ENCODE data around the gene SOX8. TPM values are rescaled to one million over a fixed set of nuclear protein-coding genes. Genes with fewer than 3 reads are reported as not detected.

Gene SOX8
- total and polyA plus RNA-seq, 2 experiments from 2014 or later: 5.7 to 26.2 TPM

DNA sequence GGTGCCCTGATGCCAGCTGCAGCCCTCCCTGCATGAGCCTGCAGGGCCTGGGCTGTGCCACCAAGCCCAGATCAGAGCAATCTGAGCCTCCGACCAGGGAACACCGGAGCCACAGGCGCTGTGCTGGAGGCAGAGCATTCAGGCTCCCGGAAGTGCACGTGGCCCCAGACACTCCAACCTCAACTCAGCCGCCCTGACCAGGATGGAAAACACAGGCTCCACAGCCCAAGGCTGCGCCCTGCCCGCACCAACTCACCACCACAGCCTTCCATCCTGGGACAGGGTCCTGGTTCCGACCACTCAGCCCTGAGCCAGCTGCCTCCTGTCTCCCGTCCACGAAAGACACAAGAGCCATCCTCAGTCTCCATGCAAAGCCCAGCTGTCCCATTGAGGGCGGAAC is 29.2 kb upstream of the SOX8 start:
- TF ChIP-seq STAT1 (IDR thresholded peaks at IDR 0.05; ENCODE audit: unreplicated experiment): no peak
- no peak for TF ChIP-seq JUNB (IDR thresholded peaks at IDR 0.05; ENCODE audit: unreplicated experiment)
- no peak for TF ChIP-seq CREB1 (CRISPR knock-in tag; IDR thresholded peaks at IDR 0.05; ENCODE audit: low read depth)
- TF ChIP-seq, protein P1, sequence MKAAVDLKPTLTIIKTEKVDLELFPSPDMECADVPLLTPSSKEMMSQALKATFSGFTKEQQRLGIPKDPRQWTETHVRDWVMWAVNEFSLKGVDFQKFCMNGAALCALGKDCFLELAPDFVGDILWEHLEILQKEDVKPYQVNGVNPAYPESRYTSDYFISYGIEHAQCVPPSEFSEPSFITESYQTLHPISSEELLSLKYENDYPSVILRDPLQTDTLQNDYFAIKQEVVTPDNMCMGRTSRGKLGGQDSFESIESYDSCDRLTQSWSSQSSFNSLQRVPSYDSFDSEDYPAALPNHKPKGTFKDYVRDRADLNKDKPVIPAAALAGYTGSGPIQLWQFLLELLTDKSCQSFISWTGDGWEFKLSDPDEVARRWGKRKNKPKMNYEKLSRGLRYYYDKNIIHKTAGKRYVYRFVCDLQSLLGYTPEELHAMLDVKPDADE (IDR thresholded peaks at IDR 0.05): no peak
- TF ChIP-seq ZNF331 (CRISPR knock-in tag; IDR thresholded peaks at IDR 0.05; ENCODE audit: low read depth): no peak
- TF ChIP-seq POLR2AphosphoS5 (IDR thresholded peaks at IDR 0.05; ENCODE audit: low read depth): no peak
- TF ChIP-seq, protein P2, sequence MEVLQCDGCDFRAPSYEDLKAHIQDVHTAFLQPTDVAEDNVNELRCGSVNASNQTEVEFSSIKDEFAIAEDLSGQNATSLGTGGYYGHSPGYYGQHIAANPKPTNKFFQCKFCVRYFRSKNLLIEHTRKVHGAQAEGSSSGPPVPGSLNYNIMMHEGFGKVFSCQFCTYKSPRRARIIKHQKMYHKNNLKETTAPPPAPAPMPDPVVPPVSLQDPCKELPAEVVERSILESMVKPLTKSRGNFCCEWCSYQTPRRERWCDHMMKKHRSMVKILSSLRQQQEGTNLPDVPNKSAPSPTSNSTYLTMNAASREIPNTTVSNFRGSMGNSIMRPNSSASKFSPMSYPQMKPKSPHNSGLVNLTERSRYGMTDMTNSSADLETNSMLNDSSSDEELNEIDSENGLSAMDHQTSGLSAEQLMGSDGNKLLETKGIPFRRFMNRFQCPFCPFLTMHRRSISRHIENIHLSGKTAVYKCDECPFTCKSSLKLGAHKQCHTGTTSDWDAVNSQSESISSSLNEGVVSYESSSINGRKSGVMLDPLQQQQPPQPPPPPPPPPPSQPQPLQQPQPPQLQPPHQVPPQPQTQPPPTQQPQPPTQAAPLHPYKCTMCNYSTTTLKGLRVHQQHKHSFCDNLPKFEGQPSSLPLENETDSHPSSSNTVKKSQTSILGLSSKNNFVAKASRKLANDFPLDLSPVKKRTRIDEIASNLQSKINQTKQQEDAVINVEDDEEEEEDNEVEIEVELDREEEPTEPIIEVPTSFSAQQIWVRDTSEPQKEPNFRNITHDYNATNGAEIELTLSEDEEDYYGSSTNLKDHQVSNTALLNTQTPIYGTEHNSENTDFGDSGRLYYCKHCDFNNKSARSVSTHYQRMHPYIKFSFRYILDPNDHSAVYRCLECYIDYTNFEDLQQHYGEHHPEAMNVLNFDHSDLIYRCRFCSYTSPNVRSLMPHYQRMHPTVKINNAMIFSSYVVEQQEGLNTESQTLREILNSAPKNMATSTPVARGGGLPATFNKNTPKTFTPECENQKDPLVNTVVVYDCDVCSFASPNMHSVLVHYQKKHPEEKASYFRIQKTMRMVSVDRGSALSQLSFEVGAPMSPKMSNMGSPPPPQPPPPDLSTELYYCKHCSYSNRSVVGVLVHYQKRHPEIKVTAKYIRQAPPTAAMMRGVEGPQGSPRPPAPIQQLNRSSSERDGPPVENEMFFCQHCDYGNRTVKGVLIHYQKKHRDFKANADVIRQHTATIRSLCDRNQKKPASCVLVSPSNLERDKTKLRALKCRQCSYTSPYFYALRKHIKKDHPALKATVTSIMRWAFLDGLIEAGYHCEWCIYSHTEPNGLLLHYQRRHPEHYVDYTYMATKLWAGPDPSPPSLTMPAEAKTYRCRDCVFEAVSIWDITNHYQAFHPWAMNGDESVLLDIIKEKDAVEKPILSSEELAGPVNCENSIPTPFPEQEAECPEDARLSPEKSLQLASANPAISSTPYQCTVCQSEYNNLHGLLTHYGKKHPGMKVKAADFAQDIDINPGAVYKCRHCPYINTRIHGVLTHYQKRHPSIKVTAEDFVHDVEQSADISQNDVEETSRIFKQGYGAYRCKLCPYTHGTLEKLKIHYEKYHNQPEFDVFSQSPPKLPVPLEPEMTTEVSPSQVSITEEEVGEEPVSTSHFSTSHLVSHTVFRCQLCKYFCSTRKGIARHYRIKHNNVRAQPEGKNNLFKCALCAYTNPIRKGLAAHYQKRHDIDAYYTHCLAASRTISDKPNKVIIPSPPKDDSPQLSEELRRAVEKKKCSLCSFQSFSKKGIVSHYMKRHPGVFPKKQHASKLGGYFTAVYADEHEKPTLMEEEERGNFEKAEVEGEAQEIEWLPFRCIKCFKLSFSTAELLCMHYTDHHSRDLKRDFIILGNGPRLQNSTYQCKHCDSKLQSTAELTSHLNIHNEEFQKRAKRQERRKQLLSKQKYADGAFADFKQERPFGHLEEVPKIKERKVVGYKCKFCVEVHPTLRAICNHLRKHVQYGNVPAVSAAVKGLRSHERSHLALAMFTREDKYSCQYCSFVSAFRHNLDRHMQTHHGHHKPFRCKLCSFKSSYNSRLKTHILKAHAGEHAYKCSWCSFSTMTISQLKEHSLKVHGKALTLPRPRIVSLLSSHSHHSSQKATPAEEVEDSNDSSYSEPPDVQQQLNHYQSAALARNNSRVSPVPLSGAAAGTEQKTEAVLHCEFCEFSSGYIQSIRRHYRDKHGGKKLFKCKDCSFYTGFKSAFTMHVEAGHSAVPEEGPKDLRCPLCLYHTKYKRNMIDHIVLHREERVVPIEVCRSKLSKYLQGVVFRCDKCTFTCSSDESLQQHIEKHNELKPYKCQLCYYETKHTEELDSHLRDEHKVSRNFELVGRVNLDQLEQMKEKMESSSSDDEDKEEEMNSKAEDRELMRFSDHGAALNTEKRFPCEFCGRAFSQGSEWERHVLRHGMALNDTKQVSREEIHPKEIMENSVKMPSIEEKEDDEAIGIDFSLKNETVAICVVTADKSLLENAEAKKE (CRISPR knock-in tag; IDR thresholded peaks at IDR 0.05): no peak
- TF ChIP-seq, protein P3, sequence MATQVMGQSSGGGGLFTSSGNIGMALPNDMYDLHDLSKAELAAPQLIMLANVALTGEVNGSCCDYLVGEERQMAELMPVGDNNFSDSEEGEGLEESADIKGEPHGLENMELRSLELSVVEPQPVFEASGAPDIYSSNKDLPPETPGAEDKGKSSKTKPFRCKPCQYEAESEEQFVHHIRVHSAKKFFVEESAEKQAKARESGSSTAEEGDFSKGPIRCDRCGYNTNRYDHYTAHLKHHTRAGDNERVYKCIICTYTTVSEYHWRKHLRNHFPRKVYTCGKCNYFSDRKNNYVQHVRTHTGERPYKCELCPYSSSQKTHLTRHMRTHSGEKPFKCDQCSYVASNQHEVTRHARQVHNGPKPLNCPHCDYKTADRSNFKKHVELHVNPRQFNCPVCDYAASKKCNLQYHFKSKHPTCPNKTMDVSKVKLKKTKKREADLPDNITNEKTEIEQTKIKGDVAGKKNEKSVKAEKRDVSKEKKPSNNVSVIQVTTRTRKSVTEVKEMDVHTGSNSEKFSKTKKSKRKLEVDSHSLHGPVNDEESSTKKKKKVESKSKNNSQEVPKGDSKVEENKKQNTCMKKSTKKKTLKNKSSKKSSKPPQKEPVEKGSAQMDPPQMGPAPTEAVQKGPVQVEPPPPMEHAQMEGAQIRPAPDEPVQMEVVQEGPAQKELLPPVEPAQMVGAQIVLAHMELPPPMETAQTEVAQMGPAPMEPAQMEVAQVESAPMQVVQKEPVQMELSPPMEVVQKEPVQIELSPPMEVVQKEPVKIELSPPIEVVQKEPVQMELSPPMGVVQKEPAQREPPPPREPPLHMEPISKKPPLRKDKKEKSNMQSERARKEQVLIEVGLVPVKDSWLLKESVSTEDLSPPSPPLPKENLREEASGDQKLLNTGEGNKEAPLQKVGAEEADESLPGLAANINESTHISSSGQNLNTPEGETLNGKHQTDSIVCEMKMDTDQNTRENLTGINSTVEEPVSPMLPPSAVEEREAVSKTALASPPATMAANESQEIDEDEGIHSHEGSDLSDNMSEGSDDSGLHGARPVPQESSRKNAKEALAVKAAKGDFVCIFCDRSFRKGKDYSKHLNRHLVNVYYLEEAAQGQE (IDR thresholded peaks at IDR 0.05; ENCODE audit: unreplicated experiment): no peak
- no peak for TF ChIP-seq ZNF114 (CRISPR knock-in tag; IDR thresholded peaks at IDR 0.05)
- TF ChIP-seq, protein P4, sequence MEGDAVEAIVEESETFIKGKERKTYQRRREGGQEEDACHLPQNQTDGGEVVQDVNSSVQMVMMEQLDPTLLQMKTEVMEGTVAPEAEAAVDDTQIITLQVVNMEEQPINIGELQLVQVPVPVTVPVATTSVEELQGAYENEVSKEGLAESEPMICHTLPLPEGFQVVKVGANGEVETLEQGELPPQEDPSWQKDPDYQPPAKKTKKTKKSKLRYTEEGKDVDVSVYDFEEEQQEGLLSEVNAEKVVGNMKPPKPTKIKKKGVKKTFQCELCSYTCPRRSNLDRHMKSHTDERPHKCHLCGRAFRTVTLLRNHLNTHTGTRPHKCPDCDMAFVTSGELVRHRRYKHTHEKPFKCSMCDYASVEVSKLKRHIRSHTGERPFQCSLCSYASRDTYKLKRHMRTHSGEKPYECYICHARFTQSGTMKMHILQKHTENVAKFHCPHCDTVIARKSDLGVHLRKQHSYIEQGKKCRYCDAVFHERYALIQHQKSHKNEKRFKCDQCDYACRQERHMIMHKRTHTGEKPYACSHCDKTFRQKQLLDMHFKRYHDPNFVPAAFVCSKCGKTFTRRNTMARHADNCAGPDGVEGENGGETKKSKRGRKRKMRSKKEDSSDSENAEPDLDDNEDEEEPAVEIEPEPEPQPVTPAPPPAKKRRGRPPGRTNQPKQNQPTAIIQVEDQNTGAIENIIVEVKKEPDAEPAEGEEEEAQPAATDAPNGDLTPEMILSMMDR (conservative IDR thresholded peaks at IDR 0.05; ENCODE audit: low read depth in 2 of 2): no peak
- no peak for TF ChIP-seq EZH2phosphoT487 (IDR thresholded peaks at IDR 0.05; ENCODE audit: unreplicated experiment)
- no peak for TF ChIP-seq NANOG (IDR thresholded peaks at IDR 0.05; ENCODE audit: borderline replicate concordance)
- TF ChIP-seq EZH2 (IDR thresholded peaks at IDR 0.05; ENCODE audit: low read depth, unreplicated experiment): no peak
- H3K27me3 ChIP-seq (ENCODE audit: insufficient read depth): no peaks in the 10 kb centered on the region
- H3K9me2 ChIP-seq (ENCODE audit: insufficient read depth): no peaks in the 10 kb centered on the region
- no peak overlapping the region for H2AFZ ChIP-seq
- H3K27ac ChIP-seq (ENCODE audit: low read depth): no peak overlapping the region
- H3K27me3 Mint-ChIP-seq (ENCODE audit: insufficient read depth, low read depth, poor library complexity): peaks cover 3% of the 10 kb centered on the region
- no peaks in the 10 kb centered on the region; the same call in 2 of the 3 replicates for H3K4me1 Mint-ChIP-seq
- H3K9me3 Mint-ChIP-seq: peaks cover 3% of the 10 kb centered on the region; the same call in 1 of the 3 replicates
- H3K4me1 ChIP-seq (ENCODE audit: insufficient read depth): no peaks in the 10 kb centered on the region
- no peaks in the 10 kb centered on the region for H4K20me1 ChIP-seq (replicated peaks; ENCODE audit: insufficient read depth)
- ATAC-seq: no peak
- no peak for DNase-seq (ENCODE audit: low spot score)
- no peak overlapping the region for H3K4me3 Mint-ChIP-seq
- no peak overlapping the region for H3K4me2 ChIP-seq
- no peak overlapping the region for H3K4me3 ChIP-seq
- H3K79me2 ChIP-seq (replicated peaks; ENCODE audit: insufficient read depth): no peaks in the 10 kb centered on the region
- no peak overlapping the region for H3K27ac Mint-ChIP-seq
- no peaks in the 10 kb centered on the region for H3K36me3 ChIP-seq (ENCODE audit: insufficient read depth)
- H3K36me3 Mint-ChIP-seq (ENCODE audit: low read depth): no peaks in the 10 kb centered on the region
- H3F3A ChIP-seq (replicated peaks; ENCODE audit: low read depth): no peaks in the 10 kb centered on the region
